ENCODE measurements around the gene CYP8B1. TPM values are rescaled to one million over a fixed set of nuclear protein-coding genes. Genes with fewer than 3 reads are reported as not detected.
A peak's percentile ranks its signal among the peaks of the same experiment; 100 is the strongest.

Gene CYP8B1, protein sequence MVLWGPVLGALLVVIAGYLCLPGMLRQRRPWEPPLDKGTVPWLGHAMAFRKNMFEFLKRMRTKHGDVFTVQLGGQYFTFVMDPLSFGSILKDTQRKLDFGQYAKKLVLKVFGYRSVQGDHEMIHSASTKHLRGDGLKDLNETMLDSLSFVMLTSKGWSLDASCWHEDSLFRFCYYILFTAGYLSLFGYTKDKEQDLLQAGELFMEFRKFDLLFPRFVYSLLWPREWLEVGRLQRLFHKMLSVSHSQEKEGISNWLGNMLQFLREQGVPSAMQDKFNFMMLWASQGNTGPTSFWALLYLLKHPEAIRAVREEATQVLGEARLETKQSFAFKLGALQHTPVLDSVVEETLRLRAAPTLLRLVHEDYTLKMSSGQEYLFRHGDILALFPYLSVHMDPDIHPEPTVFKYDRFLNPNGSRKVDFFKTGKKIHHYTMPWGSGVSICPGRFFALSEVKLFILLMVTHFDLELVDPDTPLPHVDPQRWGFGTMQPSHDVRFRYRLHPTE
- total RNA-seq = not detected

DNA sequence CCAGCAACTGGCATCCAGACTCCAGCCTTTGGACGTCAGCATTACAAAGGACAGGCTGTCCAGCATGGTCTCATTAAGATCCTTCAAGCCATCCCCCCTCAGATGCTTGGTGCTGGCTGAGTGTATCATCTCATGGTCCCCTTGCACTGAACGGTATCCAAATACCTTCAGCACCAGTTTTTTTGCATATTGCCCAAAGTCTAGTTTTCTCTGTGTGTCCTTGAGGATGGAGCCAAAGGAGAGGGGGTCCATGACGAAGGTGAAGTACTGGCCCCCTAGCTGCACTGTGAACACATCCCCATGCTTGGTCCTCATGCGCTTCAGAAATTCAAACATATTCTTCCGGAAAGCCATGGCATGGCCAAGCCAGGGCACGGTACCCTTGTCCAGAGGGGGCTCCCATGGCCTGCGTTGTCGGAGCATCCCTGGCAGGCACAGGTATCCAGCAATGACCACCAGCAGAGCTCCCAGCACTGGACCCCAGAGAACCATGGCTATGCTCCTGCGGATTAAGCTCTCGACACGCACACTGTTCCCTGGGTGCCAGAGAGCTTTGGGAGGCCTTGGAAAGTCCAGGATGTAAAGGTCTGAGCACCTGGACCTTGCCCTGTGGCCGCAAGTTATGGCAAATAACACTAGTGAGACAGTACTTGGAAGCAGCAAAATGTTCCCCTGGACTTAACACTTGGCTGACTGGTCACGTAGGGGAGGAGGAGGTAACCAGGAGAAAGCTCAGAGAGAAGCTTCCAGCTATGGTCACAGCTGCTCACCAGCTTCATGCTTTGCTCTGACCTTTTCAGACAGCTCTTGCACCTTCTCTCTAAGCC is at the start of gene CYP8B1:
CYP8B1 (minus strand) TSS at position 555 of the 827 bp plus-strand sequence; CDS start at position 492, 63 bp downstream.
- peaks cover 13 to 20% (median 15%) of the 10 kb centered on the region in 3 donors for H3K4me1 ChIP-seq (ENCODE audit: control insufficient read depth in 3 of 3, insufficient read depth in 3 of 3, low read length in 3 of 3)
- no peaks in the 10 kb centered on the region for H3K27me3 ChIP-seq (ENCODE audit: control insufficient read depth in 3 of 3, insufficient read depth in 3 of 3, low read length in 3 of 3)
- H3K36me3 ChIP-seq (ENCODE audit: control insufficient read depth in 3 of 3, insufficient read depth in 3 of 3, low read length in 3 of 3) = no peaks in the 10 kb centered on the region
- no peak within 1 kb of the TSS for H3K27ac ChIP-seq (ENCODE audit: low read depth, low read length)
- no peak within 1 kb of the TSS for H3K9ac ChIP-seq (ENCODE audit: low read depth in 1 of 3, low read length in 3 of 3)
- H3K9me3 ChIP-seq (ENCODE audit: control insufficient read depth in 3 of 3, low read length in 3 of 3) = no peaks in the 10 kb centered on the region
- H3K4me3 ChIP-seq (ENCODE audit: low read length in 3 of 3) = no peak within 1 kb of the TSS

DNA sequence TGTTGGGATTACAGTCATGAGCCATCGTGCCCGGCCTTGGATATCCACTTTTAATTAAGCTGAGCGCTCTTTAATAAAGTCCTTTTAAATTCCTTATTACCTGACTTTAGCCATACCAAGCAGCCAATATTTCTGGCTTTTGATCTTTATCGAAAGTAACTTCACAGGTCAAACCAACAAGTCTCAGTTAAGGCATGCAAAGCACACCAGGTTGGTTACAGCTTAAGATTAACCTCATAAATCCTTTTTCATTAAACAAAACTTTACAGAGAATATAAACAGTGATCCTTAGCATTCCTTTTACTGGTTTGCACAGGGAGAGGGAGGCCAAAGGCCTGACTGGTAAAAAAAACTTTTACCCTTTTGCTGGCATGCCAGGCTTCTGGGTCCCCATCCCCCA is 47.9 kb upstream of the CYP8B1 start:
- H3K9me3 ChIP-seq (ENCODE audit: control insufficient read depth in 3 of 3, low read length in 3 of 3) = peaks cover 0 to 5% (median 2%) of the 10 kb centered on the region in 3 donors
- peaks cover 0 to 4% (median 0%) of the 10 kb centered on the region in 3 donors for H3K36me3 ChIP-seq (ENCODE audit: control insufficient read depth in 3 of 3, insufficient read depth in 3 of 3, low read length in 3 of 3)

DNA sequence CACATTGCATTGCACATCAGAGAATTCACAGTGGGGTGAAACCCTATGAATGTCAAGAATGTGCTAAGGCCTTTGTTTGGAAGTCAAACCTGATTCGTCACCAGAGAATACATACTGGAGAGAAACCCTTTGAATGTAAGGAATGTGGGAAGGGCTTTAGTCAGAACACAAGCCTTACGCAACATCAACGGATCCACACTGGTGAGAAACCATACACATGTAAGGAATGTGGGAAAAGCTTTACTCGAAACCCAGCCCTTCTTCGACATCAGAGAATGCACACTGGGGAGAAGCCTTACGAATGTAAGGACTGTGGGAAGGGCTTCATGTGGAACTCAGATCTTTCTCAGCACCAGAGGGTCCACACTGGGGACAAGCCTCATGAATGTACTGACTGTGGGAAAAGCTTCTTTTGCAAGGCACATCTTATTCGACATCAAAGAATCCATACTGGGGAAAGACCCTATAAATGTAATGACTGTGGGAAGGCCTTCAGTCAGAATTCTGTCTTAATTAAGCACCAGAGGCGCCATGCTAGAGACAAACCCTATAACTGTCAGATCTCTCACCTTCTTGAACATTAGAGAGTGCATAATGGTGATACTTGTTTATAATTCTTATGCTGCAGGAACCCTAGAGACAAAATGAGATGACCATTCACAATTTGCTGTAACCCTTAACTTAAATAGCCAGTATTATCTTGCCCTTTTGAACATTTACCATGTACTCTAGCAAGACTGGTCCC is 39.3 kb upstream of the CYP8B1 start:
- peaks cover 42 to 47% (median 46%) of the 10 kb centered on the region in 3 donors for H3K36me3 ChIP-seq (ENCODE audit: control insufficient read depth in 3 of 3, insufficient read depth in 3 of 3, low read length in 3 of 3)
- no peak overlapping the region for H3K27ac ChIP-seq (ENCODE audit: low read depth, low read length)
- no peak overlapping the region for H3K9ac ChIP-seq (ENCODE audit: low read depth in 1 of 3, low read length in 3 of 3)
- no peaks in the 10 kb centered on the region for H3K27me3 ChIP-seq (ENCODE audit: control insufficient read depth in 3 of 3, insufficient read depth in 3 of 3, low read length in 3 of 3)
- peak overlapping the region in 1 of 3 donors; percentile 62 for H3K4me3 ChIP-seq (ENCODE audit: low read length in 3 of 3)
- H3K9me3 ChIP-seq (ENCODE audit: control insufficient read depth in 3 of 3, low read length in 3 of 3) = peaks cover 26 to 53% (median 28%) of the 10 kb centered on the region in 3 donors
- H3K4me1 ChIP-seq (ENCODE audit: control insufficient read depth in 3 of 3, insufficient read depth in 3 of 3, low read length in 3 of 3) = no peaks in the 10 kb centered on the region

More for the DNA sequence above, 47.9 kb upstream of the CYP8B1 start:
- Histone ChIP-seq H3K4me3 (ENCODE audit: low read length in 3 of 3) (no peak overlapping the region), H3K27me3 (ENCODE audit: control insufficient read depth in 3 of 3, insufficient read depth in 3 of 3, low read length in 3 of 3) (no peaks in the 10 kb centered on the region), H3K27ac (ENCODE audit: low read depth, low read length) (no peak overlapping the region), H3K9ac (ENCODE audit: low read depth in 1 of 3, low read length in 3 of 3) (no peak overlapping the region), H3K4me1 (ENCODE audit: control insufficient read depth in 3 of 3, insufficient read depth in 3 of 3, low read length in 3 of 3) (no peaks in the 10 kb centered on the region)

DNA sequence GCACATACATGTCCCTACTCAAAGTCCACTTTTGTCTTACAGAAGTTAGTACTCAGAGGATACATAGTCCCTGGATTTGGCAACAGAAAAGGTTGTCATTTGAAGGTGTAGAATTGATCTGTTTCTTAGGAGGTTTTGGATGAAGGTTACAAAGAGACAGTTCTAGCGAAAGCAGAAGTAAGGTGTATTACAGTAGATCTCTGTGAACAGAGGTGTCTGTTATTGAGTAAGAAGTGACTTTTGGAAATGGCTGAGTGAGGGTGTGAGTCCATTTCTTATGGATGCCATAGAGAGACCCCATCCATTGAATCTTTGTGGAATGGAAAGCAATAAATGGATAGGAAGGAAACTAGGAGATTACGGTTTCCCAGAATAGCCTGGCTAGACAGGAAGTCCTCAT is 35.9 kb upstream of the CYP8B1 start:
- Histone ChIP-seq H3K27ac (ENCODE audit: low read depth, low read length) (no peak overlapping the region), H3K9me3 (ENCODE audit: control insufficient read depth in 3 of 3, low read length in 3 of 3) (peaks cover 17 to 44% (median 22%) of the 10 kb centered on the region in 3 donors), H3K4me1 (ENCODE audit: control insufficient read depth in 3 of 3, insufficient read depth in 3 of 3, low read length in 3 of 3) (peaks cover 6 to 8% (median 8%) of the 10 kb centered on the region in 3 donors), H3K4me3 (ENCODE audit: low read length in 3 of 3) (peak overlapping the region in 1 of 3 donors; percentile 5), H3K9ac (ENCODE audit: low read depth in 1 of 3, low read length in 3 of 3) (no peak overlapping the region), H3K27me3 (ENCODE audit: control insufficient read depth in 3 of 3, insufficient read depth in 3 of 3, low read length in 3 of 3) (no peaks in the 10 kb centered on the region), H3K36me3 (ENCODE audit: control insufficient read depth in 3 of 3, insufficient read depth in 3 of 3, low read length in 3 of 3) (peaks cover 51 to 55% (median 54%) of the 10 kb centered on the region in 3 donors)

DNA sequence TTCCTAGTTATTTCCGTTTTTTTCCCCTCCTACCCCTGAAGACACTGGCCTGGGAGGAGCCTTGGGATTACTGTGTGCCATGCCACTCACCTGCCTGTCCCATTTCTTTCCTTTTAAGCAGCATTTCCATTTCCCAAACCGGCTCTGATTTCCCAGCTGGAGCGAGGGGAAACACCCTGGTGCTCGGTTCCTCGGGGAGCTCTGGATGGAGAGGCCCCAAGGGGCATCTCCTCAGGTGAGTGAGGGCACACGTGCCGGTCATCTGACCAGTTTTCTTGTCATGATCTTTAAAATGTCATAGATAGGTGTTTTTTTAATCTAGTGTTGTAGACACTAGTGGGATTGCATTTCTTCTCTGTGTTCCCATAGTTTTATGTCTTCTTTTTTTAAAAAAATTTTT is 33.0 kb upstream of the CYP8B1 start:
- Histone ChIP-seq H3K36me3 (ENCODE audit: control insufficient read depth in 3 of 3, insufficient read depth in 3 of 3, low read length in 3 of 3) (peaks cover 32 to 35% (median 35%) of the 10 kb centered on the region in 3 donors), H3K4me1 (ENCODE audit: control insufficient read depth in 3 of 3, insufficient read depth in 3 of 3, low read length in 3 of 3) (peaks cover 8 to 17% (median 10%) of the 10 kb centered on the region in 3 donors), H3K4me3 (ENCODE audit: low read length in 3 of 3) (no peak overlapping the region)

DNA sequence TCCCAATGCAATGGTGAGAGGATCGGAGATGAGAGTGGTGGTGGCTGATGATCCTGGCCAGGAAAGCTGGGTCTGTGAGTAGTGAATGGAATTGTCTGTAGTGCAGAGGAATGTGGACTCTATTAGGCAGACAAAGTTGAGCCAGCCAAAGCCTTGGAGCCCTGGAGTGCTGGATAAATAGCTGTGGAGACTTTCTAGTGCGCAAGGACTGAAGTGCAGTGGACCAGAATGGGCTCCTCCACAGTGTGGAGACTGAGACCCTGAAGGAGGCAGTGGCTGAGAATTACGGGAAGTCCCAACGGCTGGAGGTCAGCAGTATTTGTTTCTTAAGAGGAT is 31.1 kb upstream of the CYP8B1 start:
- peaks cover 24 to 26% (median 25%) of the 10 kb centered on the region in 3 donors for H3K36me3 ChIP-seq (ENCODE audit: control insufficient read depth in 3 of 3, insufficient read depth in 3 of 3, low read length in 3 of 3)
- peak overlapping the region; percentile 81 to 88 (median 83) for H3K9ac ChIP-seq (ENCODE audit: low read depth in 1 of 3, low read length in 3 of 3)
- H3K4me1 ChIP-seq (ENCODE audit: control insufficient read depth in 3 of 3, insufficient read depth in 3 of 3, low read length in 3 of 3) = peaks cover 8 to 17% (median 10%) of the 10 kb centered on the region in 3 donors
- no peak overlapping the region for H3K27ac ChIP-seq (ENCODE audit: low read depth, low read length)
- H3K4me3 ChIP-seq (ENCODE audit: low read length in 3 of 3) = peak overlapping the region; percentile 83 to 86 (median 84)
- H3K9me3 ChIP-seq (ENCODE audit: control insufficient read depth in 3 of 3, low read length in 3 of 3) = peaks cover 0 to 10% (median 1%) of the 10 kb centered on the region in 3 donors
- H3K27me3 ChIP-seq (ENCODE audit: control insufficient read depth in 3 of 3, insufficient read depth in 3 of 3, low read length in 3 of 3) = no peaks in the 10 kb centered on the region

More for the DNA sequence above, 33.0 kb upstream of the CYP8B1 start:
- Histone ChIP-seq H3K9me3 (ENCODE audit: control insufficient read depth in 3 of 3, low read length in 3 of 3) (peaks cover 4 to 17% (median 6%) of the 10 kb centered on the region in 3 donors), H3K9ac (ENCODE audit: low read depth in 1 of 3, low read length in 3 of 3) (no peak overlapping the region), H3K27ac (ENCODE audit: low read depth, low read length) (no peak overlapping the region), H3K27me3 (ENCODE audit: control insufficient read depth in 3 of 3, insufficient read depth in 3 of 3, low read length in 3 of 3) (no peaks in the 10 kb centered on the region)

DNA sequence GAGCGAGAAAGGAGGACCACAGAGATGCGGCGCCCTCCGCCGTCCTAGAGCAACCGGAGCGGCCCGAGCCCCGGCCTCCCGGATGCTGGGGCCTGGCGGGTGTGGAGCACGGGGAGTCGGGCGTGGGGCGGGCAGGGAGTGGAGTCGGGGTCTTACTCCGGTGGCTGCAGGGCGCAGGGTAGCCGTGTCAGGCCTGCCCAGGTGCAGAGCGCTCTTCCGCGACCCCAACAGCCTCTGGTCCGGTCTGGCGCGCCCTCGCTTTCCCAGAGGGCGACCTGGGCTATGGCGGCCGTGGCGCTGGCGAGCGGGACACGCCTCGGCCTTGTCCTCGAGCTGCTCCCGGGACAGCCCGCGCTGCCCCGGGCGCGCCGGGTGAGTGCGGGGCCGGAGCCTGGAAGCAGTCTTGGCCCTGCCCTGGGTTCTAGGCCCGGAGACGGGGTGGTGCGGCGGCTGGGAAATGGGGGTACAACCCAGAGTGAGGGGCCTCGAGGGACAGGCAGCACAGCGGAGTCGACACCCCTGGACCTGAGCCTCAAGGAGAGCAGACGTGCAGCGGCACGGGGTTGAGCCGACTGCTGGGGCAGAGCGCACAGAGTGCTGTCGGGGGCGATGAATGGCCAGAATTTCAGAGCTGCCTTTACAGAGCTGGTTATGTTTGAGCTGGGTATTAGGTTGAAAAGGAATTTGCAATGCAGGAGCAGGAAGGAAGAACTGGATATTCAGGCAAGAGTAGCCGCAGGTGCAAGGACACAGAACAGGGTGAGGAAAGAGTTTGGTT is 30.6 kb upstream of the CYP8B1 start, which contains the start of gene ZNF662:
ZNF662 (plus strand) TSS at position 73 of the 778 bp plus-strand sequence. CDS start 1,973 bp downstream, outside the sequence.
- Histone ChIP-seq H3K4me1 (ENCODE audit: control insufficient read depth in 3 of 3, insufficient read depth in 3 of 3, low read length in 3 of 3) (peaks cover 8 to 17% (median 10%) of the 10 kb centered on the region in 3 donors), H3K9me3 (ENCODE audit: control insufficient read depth in 3 of 3, low read length in 3 of 3) (peaks cover 0 to 4% (median 0%) of the 10 kb centered on the region in 3 donors), H3K27ac (ENCODE audit: low read depth, low read length) (no peak within 1 kb of the TSS), H3K9ac (ENCODE audit: low read depth in 1 of 3, low read length in 3 of 3) (peak within 1 kb of the TSS; percentile 81 to 88 (median 83)), H3K27me3 (ENCODE audit: control insufficient read depth in 3 of 3, insufficient read depth in 3 of 3, low read length in 3 of 3) (no peaks in the 10 kb centered on the region), H3K36me3 (ENCODE audit: control insufficient read depth in 3 of 3, insufficient read depth in 3 of 3, low read length in 3 of 3) (peaks cover 19 to 20% (median 20%) of the 10 kb centered on the region in 3 donors), H3K4me3 (ENCODE audit: low read length in 3 of 3) (peak within 1 kb of the TSS; percentile 83 to 86 (median 84))

DNA sequence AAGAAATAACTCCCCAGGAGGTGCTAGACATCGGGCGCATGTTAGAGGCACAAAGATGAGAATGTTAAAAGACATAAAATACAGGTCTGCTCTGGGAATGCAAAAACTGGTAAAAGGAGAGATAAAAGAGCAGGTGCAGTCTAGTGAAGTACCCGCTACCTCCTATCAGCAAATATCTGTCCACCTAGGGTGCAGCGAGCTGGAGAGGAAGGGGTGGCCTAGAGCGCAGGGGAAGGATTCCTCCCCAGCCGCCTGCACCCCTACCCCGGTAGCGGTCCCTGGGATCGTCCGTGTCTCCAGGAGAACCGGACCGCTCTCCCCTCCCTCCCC is 30.0 kb upstream of the CYP8B1 start:
- Histone ChIP-seq H3K27me3 (ENCODE audit: control insufficient read depth in 3 of 3, insufficient read depth in 3 of 3, low read length in 3 of 3) (no peaks in the 10 kb centered on the region), H3K4me1 (ENCODE audit: control insufficient read depth in 3 of 3, insufficient read depth in 3 of 3, low read length in 3 of 3) (peaks cover 8 to 17% (median 10%) of the 10 kb centered on the region in 3 donors), H3K9me3 (ENCODE audit: control insufficient read depth in 3 of 3, low read length in 3 of 3) (no peaks in the 10 kb centered on the region), H3K4me3 (ENCODE audit: low read length in 3 of 3) (peak overlapping the region; percentile 83 to 86 (median 84)), H3K27ac (ENCODE audit: low read depth, low read length) (no peak overlapping the region), H3K36me3 (ENCODE audit: control insufficient read depth in 3 of 3, insufficient read depth in 3 of 3, low read length in 3 of 3) (peaks cover 14 to 15% (median 14%) of the 10 kb centered on the region in 3 donors), H3K9ac (ENCODE audit: low read depth in 1 of 3, low read length in 3 of 3) (peak overlapping the region; percentile 81 to 88 (median 83))
